Activated CD4-positive, alpha-beta T cell treated with anti-CD3 and anti-CD28 coated beads, Interleukin-2, amount 50 U/mL, for 16 hours (primary cell): ENCODE results near the gene RAPGEF4.
A peak's percentile ranks its signal among the peaks of the same experiment; 100 is the strongest.

Source experiments
- DNase-seq: peaks from one replicate; pipeline ENCODE4 v3.0.0-alpha.2; 2020

The RAPGEF4 gene

DNA sequence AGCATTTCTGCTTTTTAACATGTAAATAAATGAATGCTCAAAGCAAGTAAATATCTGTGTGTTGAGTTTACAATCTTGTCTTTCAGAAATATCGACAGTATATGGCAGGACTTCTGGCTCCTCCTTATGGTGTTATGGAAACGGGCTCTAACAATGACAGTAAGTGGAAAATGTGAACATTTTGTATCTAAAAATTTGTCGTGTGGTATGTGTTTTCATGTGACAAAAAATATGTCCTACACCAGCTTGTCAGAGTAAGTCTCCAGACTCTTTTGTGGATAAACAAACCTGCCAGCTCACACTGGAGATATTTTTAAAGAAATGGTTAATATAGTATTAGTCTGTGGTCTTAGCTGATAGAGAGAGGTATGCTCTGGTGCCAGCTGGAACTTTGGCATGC, 182.1 kb downstream of the RAPGEF4 start:
- no peak for DNase-seq

DNA sequence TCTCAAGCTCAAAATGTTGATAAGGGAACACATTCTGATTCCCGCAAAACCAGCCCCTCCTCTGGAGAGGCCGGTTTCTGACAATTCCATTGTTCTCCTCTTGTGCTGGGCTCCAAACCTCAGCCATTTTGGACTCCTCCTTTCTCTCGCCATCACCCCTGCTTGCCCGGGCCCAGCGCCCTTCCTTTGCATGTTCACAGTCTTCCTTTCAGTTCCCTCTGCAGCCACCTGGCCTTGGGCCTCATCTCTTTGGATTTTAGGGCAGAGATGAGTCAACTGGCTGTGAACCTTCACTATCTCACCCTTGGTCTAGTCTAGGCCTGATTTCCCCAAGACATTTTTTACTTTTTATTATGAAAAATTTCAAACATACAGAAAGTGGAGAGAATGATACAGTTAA, 184.1 kb downstream of the RAPGEF4 start:
- no peak for DNase-seq

- DNase-seq = no peak
Measured at GRCh38 chr2:172921532-172922236, 186.0 kb downstream of the RAPGEF4 start.

DNA sequence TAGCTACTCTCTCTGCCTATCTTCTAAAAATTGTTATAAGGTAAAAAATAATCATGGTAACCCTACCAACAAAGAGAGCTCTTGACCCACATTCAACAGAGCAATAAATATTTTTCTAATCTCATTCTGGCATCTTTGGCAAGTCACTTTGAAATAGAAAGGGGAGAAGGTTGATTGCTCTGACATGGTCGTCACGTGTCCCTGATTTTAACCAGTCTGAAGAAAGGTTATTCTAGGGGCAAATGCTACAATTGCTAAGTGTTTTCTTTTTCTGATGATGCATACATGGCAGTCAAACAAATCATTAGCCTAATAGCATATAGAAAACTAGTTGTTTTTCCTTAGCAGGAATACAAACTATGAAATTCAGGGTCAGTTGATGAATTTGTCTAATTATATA, 186.7 kb downstream of the RAPGEF4 start:
- DNase-seq = no peak

- no peak for DNase-seq
Measured at GRCh38 chr2:172922815-172923214, 187.2 kb downstream of the RAPGEF4 start.

DNA sequence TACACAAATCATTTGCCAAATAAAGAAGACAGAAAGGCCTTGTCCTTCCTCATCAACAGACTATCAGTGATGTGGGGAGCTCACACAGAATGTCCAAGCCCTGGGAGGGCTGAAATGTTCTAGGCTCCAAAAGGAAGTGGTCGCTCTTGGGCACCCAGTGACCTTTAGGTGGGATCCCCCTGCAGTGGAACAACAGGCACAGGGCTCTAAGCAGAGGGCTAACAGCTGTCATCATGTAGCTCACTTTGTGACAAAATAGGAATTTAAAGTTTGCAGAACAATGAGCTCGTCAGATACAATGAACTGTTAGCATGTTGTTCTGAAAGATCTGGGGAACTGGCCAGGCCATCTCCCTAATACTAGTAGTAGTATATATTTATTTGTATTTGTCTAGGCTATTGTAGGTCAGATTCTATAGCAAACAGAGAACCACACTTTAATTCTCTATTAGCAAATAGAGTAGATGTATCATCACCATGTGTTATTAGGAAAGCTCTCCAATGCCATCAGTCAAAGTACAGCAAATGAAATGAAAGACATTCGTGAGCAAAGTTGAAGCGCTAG, 188.5 kb downstream of the RAPGEF4 start:
- DNase-seq = no peak

DNA sequence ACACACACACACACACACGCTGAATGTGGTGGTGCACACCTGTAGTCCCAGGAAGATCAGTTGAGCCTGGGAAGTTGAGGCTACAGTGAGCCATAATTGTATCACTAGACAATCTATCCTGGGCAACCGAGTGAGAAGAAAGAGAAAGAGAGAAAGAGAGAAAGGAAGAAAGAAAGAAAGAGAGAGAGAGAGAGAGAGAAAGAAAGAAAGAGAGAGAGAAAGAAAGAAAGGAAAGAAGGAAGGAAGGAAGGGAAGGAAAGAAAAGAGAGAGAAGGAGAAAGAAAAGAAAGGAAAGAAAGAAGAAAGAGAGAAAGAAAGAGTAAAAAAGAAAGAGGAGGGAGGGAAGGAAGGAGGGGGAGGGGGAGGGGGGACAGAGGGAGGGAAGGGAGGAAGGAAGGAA, 190.0 kb downstream of the RAPGEF4 start:
- no peak for DNase-seq

GRCh38 chr2:172926785-172927640, 191.4 kb downstream of the RAPGEF4 start:
- DNase-seq = no peak

DNA sequence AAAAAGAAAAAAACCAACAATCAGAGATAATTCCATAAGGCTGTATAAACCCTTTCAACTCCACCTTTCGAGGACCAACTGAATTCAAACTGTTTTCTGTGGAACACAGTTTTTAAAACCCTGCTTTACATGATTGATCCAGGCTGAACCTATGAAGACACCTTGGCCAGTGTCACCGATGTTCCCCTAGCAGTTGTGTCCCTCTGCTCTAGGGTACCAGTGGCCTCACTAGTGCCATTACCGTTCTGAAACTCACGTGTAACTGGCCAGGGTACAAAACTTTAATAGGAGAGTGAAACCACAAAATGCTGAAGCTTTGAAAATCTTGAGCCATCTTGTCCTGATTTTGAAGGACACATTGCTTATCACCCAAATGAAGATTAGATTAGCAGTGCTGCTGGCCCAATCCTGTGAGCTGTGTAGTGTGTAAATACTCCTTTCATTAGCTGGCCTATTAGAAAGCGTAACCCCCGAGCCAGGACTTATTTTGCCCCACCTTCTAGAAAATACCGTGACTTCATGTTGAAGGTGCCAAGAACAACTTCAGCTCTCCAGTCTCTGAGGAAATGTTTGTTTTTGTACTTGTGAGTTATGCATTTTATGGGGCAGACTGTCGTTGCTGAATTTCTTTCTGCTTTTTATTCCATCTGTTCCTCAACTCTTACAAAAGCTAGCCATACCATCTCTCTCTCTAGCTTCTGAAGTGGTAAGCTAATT, 192.2 kb downstream of the RAPGEF4 start:
- DNase-seq = no peak

DNA sequence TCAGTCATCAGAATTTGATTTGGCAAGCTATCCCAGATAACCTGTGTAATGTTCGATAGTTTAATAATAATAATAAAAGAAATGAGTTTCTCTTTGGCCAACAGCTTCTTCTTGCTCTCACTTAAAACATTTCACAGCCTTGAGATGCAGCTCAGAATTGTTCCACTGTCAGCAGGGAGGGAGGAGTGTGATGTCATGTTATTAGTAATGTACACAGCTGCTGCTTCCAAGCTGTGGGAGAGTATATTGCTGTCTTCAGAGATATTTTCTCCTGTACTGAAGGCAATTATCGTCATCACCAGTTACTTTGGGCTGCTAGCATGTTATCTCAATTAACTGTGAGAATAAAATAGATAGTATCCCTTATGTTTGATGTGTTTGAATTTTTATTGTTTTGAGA, 193.1 kb downstream of the RAPGEF4 start:
- no peak for DNase-seq

- no peak for DNase-seq
Measured at GRCh38 chr2:172929644-172930043, 194.0 kb downstream of the RAPGEF4 start.

- no peak for DNase-seq
Measured at GRCh38 chr2:172930871-172931255, 195.2 kb downstream of the RAPGEF4 start.

GRCh38 chr2:172931256-172931894, 195.7 kb downstream of the RAPGEF4 start:
- DNase-seq = no peak

DNA sequence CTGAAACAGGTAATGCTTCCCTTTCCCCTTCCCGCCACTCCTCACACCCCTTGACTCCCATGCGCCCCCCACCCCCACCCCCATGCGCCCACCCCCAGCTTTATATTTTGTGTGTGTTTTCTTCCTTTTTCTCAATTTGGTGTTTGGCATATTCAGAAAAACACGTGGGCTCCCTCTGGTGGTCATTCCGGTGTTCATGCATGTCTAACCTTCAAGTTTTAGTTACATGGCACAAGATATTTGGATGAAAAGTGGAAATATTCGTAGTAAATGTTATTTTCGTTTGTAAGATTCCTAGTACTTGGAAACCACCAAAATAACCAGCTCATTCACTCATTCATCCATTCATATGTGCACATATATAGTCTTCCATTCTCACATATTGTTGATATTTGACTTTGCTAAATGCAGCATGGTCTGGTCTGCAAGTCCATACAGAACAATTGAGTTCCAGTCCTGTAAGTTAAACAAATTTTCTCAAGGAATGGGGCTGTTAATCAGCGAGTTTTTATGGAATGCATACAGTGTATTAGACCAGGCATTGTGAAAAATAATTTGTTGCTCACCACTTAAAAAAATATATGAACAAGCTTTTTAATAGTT, 196.4 kb downstream of the RAPGEF4 start:
- DNase-seq = peak; percentile 54

- no peak for DNase-seq
Measured at GRCh38 chr2:172937884-172938712, 202.5 kb downstream of the RAPGEF4 start.

DNA sequence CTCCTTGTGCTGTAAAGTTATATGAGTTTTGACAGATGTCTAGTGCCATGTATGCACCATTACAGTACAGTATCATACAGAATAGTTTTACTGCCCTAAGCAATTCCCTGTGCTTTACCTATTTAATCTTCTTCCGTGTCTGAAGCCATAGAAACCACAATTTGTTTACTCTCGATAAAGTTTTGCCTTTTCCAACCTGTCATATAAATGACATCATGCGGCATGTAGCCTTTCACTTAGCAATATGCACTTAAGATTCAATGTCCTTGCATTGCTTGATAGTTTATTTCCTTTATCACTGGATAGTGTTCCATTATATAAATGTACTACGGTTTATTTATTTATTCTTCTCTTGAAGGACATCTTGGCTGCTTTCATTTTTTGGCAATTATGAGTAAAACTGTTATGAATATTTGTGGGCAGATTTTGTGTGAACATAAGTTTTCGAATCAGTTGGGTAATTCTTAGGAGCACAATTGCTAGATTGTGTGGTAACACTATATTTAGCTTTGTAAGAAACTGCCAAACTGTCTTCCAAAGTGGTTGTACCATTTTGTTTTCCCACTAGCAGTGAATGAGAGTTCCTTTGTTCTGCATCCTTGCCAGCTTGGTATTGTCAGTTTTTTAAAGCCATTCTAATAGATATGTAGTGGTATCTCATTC, 203.2 kb downstream of the RAPGEF4 start:
- DNase-seq = no peak

GRCh38 chr2:172943539-172943938, 207.9 kb downstream of the RAPGEF4 start:
- DNase-seq = no peak

DNA sequence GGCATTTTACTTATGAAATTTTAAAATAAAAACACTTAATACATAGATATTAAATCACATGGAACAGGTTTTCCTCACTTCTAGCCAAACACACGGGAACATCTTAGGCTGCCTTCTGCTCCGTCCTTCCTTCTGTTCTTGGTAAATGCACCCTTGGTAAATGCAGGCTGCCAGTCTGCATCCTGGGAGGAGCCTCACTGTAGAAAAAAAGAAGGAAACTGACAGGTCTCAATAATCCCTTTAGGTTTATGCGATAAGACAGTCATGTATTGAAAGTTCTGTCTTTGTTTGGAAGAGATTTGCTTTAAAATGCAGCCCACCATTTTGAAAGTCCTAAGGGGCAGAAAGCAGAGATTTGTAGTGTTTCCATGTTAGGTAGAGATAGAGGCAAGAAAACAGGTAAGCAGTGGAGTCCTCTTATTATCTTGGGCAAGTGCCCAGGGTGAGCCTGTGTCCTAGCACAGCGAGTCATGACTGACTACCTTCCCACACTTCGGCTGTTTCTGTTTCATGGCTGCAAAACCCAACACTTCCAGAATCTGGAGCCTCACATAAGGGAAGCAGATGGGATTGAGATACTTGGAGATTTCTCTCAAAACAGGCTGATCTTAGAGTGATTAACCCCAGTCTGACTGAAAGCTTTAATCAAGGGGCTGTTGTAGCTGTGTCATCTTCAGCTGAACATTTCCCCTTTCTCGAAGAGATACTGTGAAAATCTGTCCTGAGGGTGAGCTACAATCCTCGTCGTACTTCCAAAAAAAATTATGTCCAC, 208.6 kb downstream of the RAPGEF4 start:
- DNase-seq = no peak

GRCh38 chr2:172944794-172945509, 209.3 kb downstream of the RAPGEF4 start:
- no peak for DNase-seq

- no peak for DNase-seq
Measured at GRCh38 chr2:172945510-172945850, 209.8 kb downstream of the RAPGEF4 start.
